DND-41 (cell line): ENCODE data around the gene SMTN.

Source experiments
- ATAC-seq: fragments of 200-7000 bp; cut with Tn5 transposase; 3 replicates; pipeline ENCODE4 v1.9.1; 2021; ENCODE audit warnings: low read depth; ENCODE audit not compliant: insufficient read depth
- DNase-seq: peaks from one replicate; pipeline ENCODE4 v3.0.0-alpha.2; 2020
- H2AFZ ChIP-seq: 2 replicates; pipeline ENCODE4 v1.6.0; 2012; ENCODE audit warnings: low read depth, low read length
- H3K27ac ChIP-seq: 2 replicates; pipeline ENCODE4 v1.5.1; 2012; ENCODE audit warnings: low read length, inconsistent platforms
- H3K27me3 ChIP-seq: fragments of 200-600 bp; sonication (generic); 2 replicates; pipeline ENCODE4 v1.6.0; 2012; ENCODE audit warnings: low read length, mild to moderate bottlenecking, inconsistent platforms; ENCODE audit not compliant: insufficient read depth, poor library complexity
- H3K36me3 ChIP-seq: 2 replicates; pipeline ENCODE4 v1.5.1; 2012; ENCODE audit warnings: low read length, inconsistent platforms; ENCODE audit not compliant: insufficient read depth
- H3K4me1 ChIP-seq: 2 replicates; pipeline ENCODE4 v1.5.1; 2012; ENCODE audit warnings: mild to moderate bottlenecking, low read length; ENCODE audit not compliant: insufficient read depth
- H3K4me2 ChIP-seq: 2 replicates; pipeline ENCODE4 v1.6.0; 2012; ENCODE audit warnings: mild to moderate bottlenecking, moderate library complexity, low read length, inconsistent platforms; ENCODE audit not compliant: insufficient read depth
- H3K4me3 ChIP-seq, 2 experiments: fragments of 200-600 bp in 1 of 2; shearing (Covaris generic) in 1 of 2; 2 replicates each; pipeline ENCODE4 v1.5.1; 2012 to 2016; ENCODE audit warnings: inconsistent platforms in 2 of 2, low read length in 2 of 2, mild to moderate bottlenecking in 2 of 2, low read depth in 1 of 2, moderate library complexity in 1 of 2
- H3K79me2 ChIP-seq: 2 replicates; pipeline ENCODE4 v1.6.0; 2012; ENCODE audit warnings: low read length, inconsistent platforms; ENCODE audit not compliant: insufficient read depth
- H3K9ac ChIP-seq: 2 replicates; pipeline ENCODE4 v1.6.0; 2012; ENCODE audit warnings: low read depth, mild to moderate bottlenecking, inconsistent platforms, low read length, moderate library complexity
- H3K9me3 ChIP-seq: 2 replicates; pipeline ENCODE4 v1.5.1; 2012; ENCODE audit warnings: low read length, moderate library complexity, mild to moderate bottlenecking, inconsistent platforms; ENCODE audit not compliant: insufficient read depth, severe bottlenecking
- H4K20me1 ChIP-seq: 2 replicates; pipeline ENCODE4 v1.6.0; 2012; ENCODE audit warnings: low read length; ENCODE audit not compliant: insufficient read depth
- EZH2 ChIP-seq: IDR thresholded peaks from 3 replicates; pipeline ENCODE4 v1.6.1; 2012; ENCODE audit warnings: borderline replicate concordance, low read depth, mild to moderate bottlenecking, moderate library complexity, low read length, inconsistent platforms; ENCODE audit not compliant: severe bottlenecking
- TF ChIP-seq, protein P1 (sequence below): IDR thresholded peaks from 2 replicates; pipeline ENCODE4 v1.5.1; 2012; ENCODE audit warnings: borderline replicate concordance, low read length, moderate library complexity, mild to moderate bottlenecking; ENCODE audit not compliant: poor library complexity, severe bottlenecking; ENCODE audit errors: extremely low read depth

Gene SMTN

DNA sequence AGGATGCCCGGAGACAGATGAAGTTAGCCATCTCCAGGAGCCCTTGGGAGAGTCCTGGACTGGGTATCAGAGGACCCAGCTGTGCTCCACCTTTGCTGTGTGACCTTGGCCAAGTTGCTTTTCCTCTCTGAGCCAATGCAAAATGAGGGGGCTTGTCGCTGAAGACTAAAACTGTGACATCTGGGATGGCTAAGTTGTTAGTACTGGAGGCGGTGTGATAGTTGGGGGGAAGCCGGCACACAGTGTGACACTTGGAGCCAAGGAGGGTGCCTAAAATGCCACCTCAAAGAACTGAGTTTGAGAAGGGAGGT, 42.1 kb downstream of the SMTN start:
- no peaks in the 10 kb centered on the region for H3K27me3 ChIP-seq
- no peak overlapping the region for H3K9ac ChIP-seq
- H3K4me2 ChIP-seq = no peak overlapping the region
- ATAC-seq = no peak
- H3K27ac ChIP-seq = no peak overlapping the region
- H3K9me3 ChIP-seq = no peaks in the 10 kb centered on the region
- H3K36me3 ChIP-seq = no peaks in the 10 kb centered on the region
- H4K20me1 ChIP-seq = no peaks in the 10 kb centered on the region
- DNase-seq = no peak
- H3K4me1 ChIP-seq = no peaks in the 10 kb centered on the region
- TF ChIP-seq, protein P1, sequence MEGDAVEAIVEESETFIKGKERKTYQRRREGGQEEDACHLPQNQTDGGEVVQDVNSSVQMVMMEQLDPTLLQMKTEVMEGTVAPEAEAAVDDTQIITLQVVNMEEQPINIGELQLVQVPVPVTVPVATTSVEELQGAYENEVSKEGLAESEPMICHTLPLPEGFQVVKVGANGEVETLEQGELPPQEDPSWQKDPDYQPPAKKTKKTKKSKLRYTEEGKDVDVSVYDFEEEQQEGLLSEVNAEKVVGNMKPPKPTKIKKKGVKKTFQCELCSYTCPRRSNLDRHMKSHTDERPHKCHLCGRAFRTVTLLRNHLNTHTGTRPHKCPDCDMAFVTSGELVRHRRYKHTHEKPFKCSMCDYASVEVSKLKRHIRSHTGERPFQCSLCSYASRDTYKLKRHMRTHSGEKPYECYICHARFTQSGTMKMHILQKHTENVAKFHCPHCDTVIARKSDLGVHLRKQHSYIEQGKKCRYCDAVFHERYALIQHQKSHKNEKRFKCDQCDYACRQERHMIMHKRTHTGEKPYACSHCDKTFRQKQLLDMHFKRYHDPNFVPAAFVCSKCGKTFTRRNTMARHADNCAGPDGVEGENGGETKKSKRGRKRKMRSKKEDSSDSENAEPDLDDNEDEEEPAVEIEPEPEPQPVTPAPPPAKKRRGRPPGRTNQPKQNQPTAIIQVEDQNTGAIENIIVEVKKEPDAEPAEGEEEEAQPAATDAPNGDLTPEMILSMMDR = no peak
- TF ChIP-seq EZH2 = no peak
- H2AFZ ChIP-seq = no peak overlapping the region
- H3K79me2 ChIP-seq = no peaks in the 10 kb centered on the region
- H3K4me3 ChIP-seq = no peak overlapping the region

DNA sequence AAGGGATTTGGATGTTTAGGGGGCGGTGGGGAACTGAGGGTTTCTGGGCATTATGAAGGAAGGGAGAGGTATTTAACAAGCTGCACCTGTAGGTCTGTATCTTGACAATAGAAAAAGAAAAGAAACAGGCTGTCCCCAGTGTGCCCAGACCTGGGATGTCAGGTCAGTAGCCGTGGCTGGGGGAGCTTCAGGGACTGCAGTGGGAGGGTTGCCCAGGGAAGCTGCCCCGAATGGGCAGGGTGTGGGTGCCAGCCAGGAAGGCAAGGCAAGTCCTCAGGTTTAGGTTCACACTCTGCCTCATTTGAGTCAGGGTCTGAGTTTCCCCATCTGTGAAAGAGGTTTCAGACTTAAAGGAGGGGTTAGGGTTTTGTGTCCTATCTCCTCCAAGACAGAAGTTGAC, 43.2 kb downstream of the SMTN start:
- ATAC-seq = no peak
- H4K20me1 ChIP-seq = no peaks in the 10 kb centered on the region
- TF ChIP-seq, protein P1 = no peak
- TF ChIP-seq EZH2 = no peak
- DNase-seq = no peak
- no peaks in the 10 kb centered on the region for H3K9me3 ChIP-seq
- no peak overlapping the region for H3K9ac ChIP-seq
- no peaks in the 10 kb centered on the region for H3K36me3 ChIP-seq
- no peaks in the 10 kb centered on the region for H3K27me3 ChIP-seq
- no peaks in the 10 kb centered on the region for H3K79me2 ChIP-seq
- no peak overlapping the region for H3K4me2 ChIP-seq
- H2AFZ ChIP-seq = no peak overlapping the region
- H3K27ac ChIP-seq = no peak overlapping the region
- no peaks in the 10 kb centered on the region for H3K4me1 ChIP-seq
- no peak overlapping the region for H3K4me3 ChIP-seq

DNA sequence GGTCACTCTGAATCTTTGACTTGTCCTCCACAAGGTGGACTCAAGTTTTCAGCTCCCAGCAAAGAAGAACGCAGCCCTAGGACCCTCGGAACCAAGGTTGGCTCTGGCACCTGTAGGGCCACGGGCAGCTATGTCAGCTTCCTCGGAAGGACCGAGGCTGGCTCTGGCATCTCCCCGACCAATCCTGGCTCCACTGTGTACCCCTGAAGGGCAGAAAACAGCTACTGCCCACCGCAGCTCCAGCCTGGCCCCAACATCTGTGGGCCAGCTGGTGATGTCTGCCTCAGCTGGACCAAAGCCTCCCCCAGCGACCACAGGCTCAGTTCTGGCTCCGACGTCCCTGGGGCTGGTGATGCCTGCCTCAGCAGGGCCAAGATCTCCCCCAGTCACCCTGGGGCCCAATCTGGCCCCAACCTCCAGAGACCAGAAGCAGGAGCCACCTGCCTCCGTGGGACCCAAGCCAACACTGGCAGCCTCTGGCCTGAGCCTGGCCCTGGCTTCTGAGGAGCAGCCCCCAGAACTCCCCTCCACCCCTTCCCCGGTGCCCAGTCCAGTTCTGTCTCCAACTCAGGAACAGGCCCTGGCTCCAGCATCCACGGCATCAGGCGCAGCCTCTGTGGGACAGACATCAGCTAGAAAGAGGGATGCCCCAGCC, 43.8 kb downstream of the SMTN start:
- no peak for DNase-seq
- no peak for TF ChIP-seq EZH2
- TF ChIP-seq, protein P1 = no peak

More for the DNA sequence above, 43.8 kb downstream of the SMTN start:
- no peaks in the 10 kb centered on the region for H3K9me3 ChIP-seq
- H2AFZ ChIP-seq = no peak overlapping the region
- no peaks in the 10 kb centered on the region for H3K27me3 ChIP-seq
- H4K20me1 ChIP-seq = no peaks in the 10 kb centered on the region
- no peak overlapping the region for H3K4me3 ChIP-seq
- no peak overlapping the region for H3K4me2 ChIP-seq
- no peak overlapping the region for H3K9ac ChIP-seq
- H3K4me1 ChIP-seq = no peaks in the 10 kb centered on the region
- ATAC-seq = no peak
- no peaks in the 10 kb centered on the region for H3K36me3 ChIP-seq
- H3K27ac ChIP-seq = no peak overlapping the region
- H3K79me2 ChIP-seq = no peaks in the 10 kb centered on the region
